Fibroblast of pulmonary artery (primary cell): Measurements from ENCODE around the gene TEKT4.
"Not testable (repeated sequence)": the region's sequence is repeated elsewhere in the genome, so short reads cannot be mapped to it uniquely, and the experiment has no call there.

Source experiments
- DNase-seq: peaks from one replicate; pipeline ENCODE4 v3.0.0-alpha.2; 2010; ENCODE audit warnings: low read depth
- H3K4me3 ChIP-seq: replicated peaks from 2 replicates; pipeline ENCODE4 v1.5.1; 2011; ENCODE audit warnings: low read depth, mild to moderate bottlenecking, control low read depth, low read length, moderate library complexity
- TF ChIP-seq, protein P1 (sequence below): IDR thresholded peaks from 2 replicates; pipeline ENCODE4 v1.5.1; 2011; ENCODE audit warnings: mild to moderate bottlenecking, control low read depth, low read length, inconsistent platforms; ENCODE audit errors: missing control alignments

The TEKT4 gene

GRCh38 chr2:94874277-94874997 is 3.2 kb downstream of the TEKT4 start:
- TF ChIP-seq, protein P1, sequence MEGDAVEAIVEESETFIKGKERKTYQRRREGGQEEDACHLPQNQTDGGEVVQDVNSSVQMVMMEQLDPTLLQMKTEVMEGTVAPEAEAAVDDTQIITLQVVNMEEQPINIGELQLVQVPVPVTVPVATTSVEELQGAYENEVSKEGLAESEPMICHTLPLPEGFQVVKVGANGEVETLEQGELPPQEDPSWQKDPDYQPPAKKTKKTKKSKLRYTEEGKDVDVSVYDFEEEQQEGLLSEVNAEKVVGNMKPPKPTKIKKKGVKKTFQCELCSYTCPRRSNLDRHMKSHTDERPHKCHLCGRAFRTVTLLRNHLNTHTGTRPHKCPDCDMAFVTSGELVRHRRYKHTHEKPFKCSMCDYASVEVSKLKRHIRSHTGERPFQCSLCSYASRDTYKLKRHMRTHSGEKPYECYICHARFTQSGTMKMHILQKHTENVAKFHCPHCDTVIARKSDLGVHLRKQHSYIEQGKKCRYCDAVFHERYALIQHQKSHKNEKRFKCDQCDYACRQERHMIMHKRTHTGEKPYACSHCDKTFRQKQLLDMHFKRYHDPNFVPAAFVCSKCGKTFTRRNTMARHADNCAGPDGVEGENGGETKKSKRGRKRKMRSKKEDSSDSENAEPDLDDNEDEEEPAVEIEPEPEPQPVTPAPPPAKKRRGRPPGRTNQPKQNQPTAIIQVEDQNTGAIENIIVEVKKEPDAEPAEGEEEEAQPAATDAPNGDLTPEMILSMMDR = peak; percentile 55
- no peak overlapping the region for H3K4me3 ChIP-seq
- peak; percentile 6 for DNase-seq

GRCh38 chr2:94875064-94875819 is 4.0 kb downstream of the TEKT4 start:
- TF ChIP-seq, protein P1 = no peak
- DNase-seq = no peak
- no peak overlapping the region for H3K4me3 ChIP-seq

- TF ChIP-seq, protein P1 = no peak
- no peak overlapping the region for H3K4me3 ChIP-seq
- DNase-seq = no peak
Measured at GRCh38 chr2:94875820-94876522, 4.7 kb downstream of the TEKT4 start.

- no peak overlapping the region for H3K4me3 ChIP-seq
- no peak for DNase-seq
- TF ChIP-seq, protein P1 = no peak
Measured at GRCh38 chr2:94876523-94876863, 5.3 kb downstream of the TEKT4 start.

- DNase-seq = no peak
- TF ChIP-seq, protein P1 = no peak
- H3K4me3 ChIP-seq = no peak overlapping the region
Measured at GRCh38 chr2:94877129-94877528, 5.9 kb downstream of the TEKT4 start.

- H3K4me3 ChIP-seq, DNase-seq: not testable (repeated sequence)
Measured at GRCh38 chr2:94878575-94878974, 7.3 kb downstream of the TEKT4 start.

DNA sequence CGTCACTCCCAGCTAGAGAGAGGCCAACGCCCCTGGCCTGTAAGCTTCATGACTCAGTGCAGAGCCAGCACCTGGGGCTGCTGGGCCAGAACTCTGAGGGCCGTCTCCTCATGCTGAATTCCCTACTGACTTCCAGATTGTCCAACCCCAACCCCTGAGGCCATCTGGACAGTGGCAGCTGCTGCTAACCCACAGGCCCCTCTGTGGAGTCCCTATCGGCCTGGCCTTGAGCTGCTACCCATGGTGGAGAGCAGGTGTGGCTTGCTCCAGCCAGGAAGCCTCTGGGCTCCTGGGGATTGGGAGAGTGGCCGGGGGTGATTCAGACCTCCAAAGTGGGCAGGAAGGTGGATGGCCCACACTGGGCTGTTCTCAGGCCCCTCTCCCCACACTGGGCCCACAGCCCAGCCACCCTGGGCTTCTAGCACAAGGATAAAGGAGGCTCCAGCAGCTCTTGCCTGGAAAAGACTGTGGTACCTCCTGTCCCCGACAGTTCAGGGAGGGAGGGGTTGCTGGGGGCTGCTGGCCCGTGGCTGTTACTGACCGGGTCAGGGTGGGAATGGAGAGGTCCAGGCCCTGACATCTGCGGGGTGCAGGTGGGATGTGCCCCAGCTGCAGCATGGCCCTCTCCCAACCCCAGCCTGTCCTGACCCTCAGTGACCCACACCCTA is 8.2 kb downstream of the TEKT4 start:
- TF ChIP-seq, protein P1 = no peak
- DNase-seq = no peak
- no peak overlapping the region for H3K4me3 ChIP-seq
